Adrenal gland (tissue), 12 donors: Measurements from ENCODE around the gene TANC1. TPM values are rescaled to one million over a fixed set of nuclear protein-coding genes. Genes with fewer than 3 reads are reported as not detected.

ENCODE experiments used
- DNase-seq, 7 donors: peaks; one replicate each; pipeline ENCODE4 v3.0.0-alpha.2; 2019 to 2020
- H3K27ac ChIP-seq, 5 donors: fragments of 200-600 bp; sonication (generic) in 4 of 5; 1 replicate in 3 of 5; 2 replicates in 2 of 5; pipeline versions ENCODE4 v1.5.1 to v1.8.0; 2016 to 2020; ENCODE audit warnings: mild to moderate bottlenecking in 1 of 5
- H3K27me3 ChIP-seq: fragments of 200-600 bp; 2 replicates; pipeline ENCODE4 v1.8.0; 2021
- H3K36me3 ChIP-seq, 2 donors: fragments of 200-600 bp; replicated peaks in 1 of 2; 1 replicate in 1 of 2; 2 replicates in 1 of 2; pipeline versions ENCODE4 v1.5.1 to v1.8.0; 2018 to 2022
- H3K4me1 ChIP-seq, 2 donors: fragments of 200-600 bp; replicated peaks in 1 of 2; 1 replicate in 1 of 2; 2 replicates in 1 of 2; pipeline versions ENCODE4 v1.5.1 to v1.8.0; 2018 to 2021
- H3K4me3 ChIP-seq, 4 donors: fragments of 200-600 bp; sonication (generic) in 3 of 4; one replicate each; pipeline ENCODE4 v1.5.1; 2016 to 2018
- H3K9me3 ChIP-seq, 3 donors: fragments of 200-600 bp; sonication (generic) in 1 of 3; replicated peaks in 1 of 3; 1 replicate in 2 of 3; 2 replicates in 1 of 3; pipeline versions ENCODE4 v1.5.1 to v1.8.0; 2016 to 2021
- CTCF ChIP-seq, 6 experiments: fragments of 450-650 bp in 4 of 6; fragments of 200-600 bp in 2 of 6; sonication (generic) in 1 of 6; IDR thresholded peaks; 1 replicate in 5 of 6; 2 replicates in 1 of 6; pipeline versions ENCODE4 v1.5.1 to v1.8.0; 2016 to 2021; ENCODE audit warnings: antibody characterized with exemption in 6 of 6, mild to moderate bottlenecking in 2 of 6, moderate library complexity in 1 of 6
- POLR2A ChIP-seq, 2 donors: fragments of 450-650 bp; IDR thresholded peaks; one replicate each; pipeline ENCODE4 v1.6.1; 2017; ENCODE audit warnings: antibody characterized with exemption in 2 of 2, mild to moderate bottlenecking in 2 of 2, moderate library complexity in 1 of 2
- WGBS, 4 donors: extraction: QIAGEN DNeasy Blood & Tissue Kit in 2 of 4; methylation state at CpG; one replicate each; pipeline versions ENCODE4 v1.1.5 to v1.1.7; 2013 to 2017; 5-methylcytosine and 5-hydroxymethylcytosine counted together
- intact Hi-C, 2 donors: fragments of 100-400 bp; cut with DNase I; formaldehyde crosslinking; loops; one replicate each; pipeline versions ENCODE4 v1.14.1 to v1.15.0; 2022 to 2023
- polyA plus RNA-seq, 3 donors: library from polyadenylated mRNA; stranded (reverse); fragments of 200-250 nt in 2 of 3; fragments of 350-450 nt in 1 of 3; fragmentation: Illumina TruSeq in 1 of 3; extraction: RNeasy Lipid Tissue Mini Kit (QIAGEN cat#74804) in 1 of 3; gene quantifications; one replicate each; pipeline ENCODE4 v1.2.3, GENCODE V29; 2013 to 2014
- total RNA-seq, 9 donors: library from RNA; depleted of rRNA in 4 of 9; stranded (reverse); fragments of >200 nt in 4 of 9; fragments of 120-200 nt in 1 of 9; fragmentation: NEBNext Ultra II Directional in 1 of 9; extraction: Animal tissue kit (Norgen Biotek cat#: 25700) in 1 of 9; gene quantifications; one replicate each; pipeline versions ENCODE4 v1.1.0 to v1.2.4, GENCODE V29; 2013 to 2023
- donor health status: healthy with polysubstance abuse.
- donor health status: Bipolar disorder and iron deficiency.
- donor health status: DM: yes; HTN: yes; CAD: no.
- donor health status: DM: no; HTN: no; CAD: no.
- donor health status: DM: no; HTN: no; CAD: no.
- donor health status: DM: yes; HTN: yes; CAD: no.

Gene TANC1
- total and polyA plus RNA-seq, 12 donors, result 14.1 to 53.3 (median 24.8) TPM

GRCh38 chr2:158973116-158973956 is 4.9 kb downstream of the TANC1 start:
- intact Hi-C loops, result no loop called here
- peaks cover 9 to 32% of the 10 kb centered on the region in 2 donors for H3K4me1 ChIP-seq
- no peak for DNase-seq
- no peaks in the 10 kb centered on the region for H3K9me3 ChIP-seq
- H3K4me3 ChIP-seq, result no peak overlapping the region
- no peaks in the 10 kb centered on the region for H3K36me3 ChIP-seq
- H3K27ac ChIP-seq, result no peak overlapping the region
- no peak for TF ChIP-seq POLR2A (IDR thresholded peaks at IDR 0.05)
- TF ChIP-seq CTCF (IDR thresholded peaks at IDR 0.05), result no peak
- H3K27me3 ChIP-seq, result no peaks in the 10 kb centered on the region
- WGBS, 4 donors, result 80 to 93% (median 84%) methylated on average over 8 of the region's 8 CpGs

GRCh38 chr2:158975271-158975921 is 7.0 kb downstream of the TANC1 start:
- WGBS, 4 donors, result 87 to 90% (median 88%) methylated on average over 9 of the region's 9 CpGs
- intact Hi-C loops, result no loop called here
- no peak for DNase-seq

GRCh38 chr2:158979772-158980171 is 11.3 kb downstream of the TANC1 start:
- Histone ChIP-seq H3K36me3 (no peaks in the 10 kb centered on the region), H3K9me3 (no peaks in the 10 kb centered on the region), H3K4me3 (no peak overlapping the region), H3K27ac (no peak overlapping the region), H3K27me3 (no peaks in the 10 kb centered on the region), H3K4me1 (peaks cover 4 to 24% of the 10 kb centered on the region in 2 donors)
- no peak for DNase-seq
- TF ChIP-seq CTCF (IDR thresholded peaks at IDR 0.05) (no peak), POLR2A (IDR thresholded peaks at IDR 0.05) (no peak)
- 93 to 100% (median 97%) methylated on average over 1 of the region's 1 CpG for WGBS, 4 donors
- intact Hi-C loops, result no loop called here

More at GRCh38 chr2:158975271-158975921, 7.0 kb downstream of the TANC1 start:
- no peaks in the 10 kb centered on the region for H3K36me3 ChIP-seq
- peaks cover 9 to 43% of the 10 kb centered on the region in 2 donors for H3K4me1 ChIP-seq
- H3K27me3 ChIP-seq, result no peaks in the 10 kb centered on the region
- no peak for TF ChIP-seq CTCF (IDR thresholded peaks at IDR 0.05)
- no peak for TF ChIP-seq POLR2A (IDR thresholded peaks at IDR 0.05)
- H3K4me3 ChIP-seq, result no peak overlapping the region
- H3K9me3 ChIP-seq, result no peaks in the 10 kb centered on the region
- no peak overlapping the region for H3K27ac ChIP-seq

- 47 to 61% (median 51%) methylated on average over 5 of the region's 5 CpGs for WGBS, 4 donors
- DNase-seq, result peak in 1 of 7 donors; percentile 8
- no peaks in the 10 kb centered on the region for H3K9me3 ChIP-seq
- no peak overlapping the region for H3K27ac ChIP-seq
- H3K27me3 ChIP-seq, result no peaks in the 10 kb centered on the region
- no peaks in the 10 kb centered on the region for H3K36me3 ChIP-seq
- TF ChIP-seq POLR2A (IDR thresholded peaks at IDR 0.05), result no peak
- TF ChIP-seq CTCF (IDR thresholded peaks at IDR 0.05), result no peak
- intact Hi-C loops, result no loop called here
- no peak overlapping the region for H3K4me3 ChIP-seq
- H3K4me1 ChIP-seq, result peaks cover 0 to 17% of the 10 kb centered on the region in 2 donors
These were observed 16.2 kb downstream of the TANC1 start for GRCh38 chr2:158984604-158985135.
